Heart left ventricle (tissue), 16 donors: ENCODE data around the gene SLC12A8. TPM values are rescaled to one million over a fixed set of nuclear protein-coding genes. Genes with fewer than 3 reads are reported as not detected.

ENCODE experiments used
- ATAC-seq, 4 donors: fragments of 200-7000 bp; cut with Tn5 transposase; one replicate each; pipeline ENCODE4 v1.9.1; 2020 to 2022; ENCODE audit warnings: moderate library complexity in 4 of 4, mild to moderate bottlenecking in 3 of 4, moderate number of reproducible peaks in 1 of 4
- DNase-seq, 5 donors: peaks; one replicate each; pipeline ENCODE4 v3.0.0-alpha.2; 2020
- H3K27ac ChIP-seq, 12 donors: fragments of 200-600 bp; sonication (generic) in 4 of 12; one replicate each; pipeline versions ENCODE4 v1.5.0 to v1.8.0; 2016 to 2022; ENCODE audit warnings: mild to moderate bottlenecking in 2 of 12
- H3K27me3 ChIP-seq, 9 donors: fragments of 200-600 bp; sonication (generic) in 2 of 9; one replicate each; pipeline versions ENCODE4 v1.5.1 to v1.8.0; 2016 to 2022; ENCODE audit warnings: mild to moderate bottlenecking in 3 of 9
- H3K36me3 ChIP-seq, 9 donors: fragments of 200-600 bp; sonication (generic) in 2 of 9; one replicate each; pipeline versions ENCODE4 v1.5.0 to v1.8.0; 2018 to 2022; ENCODE audit warnings: mild to moderate bottlenecking in 2 of 9
- H3K4me1 ChIP-seq, 12 donors: fragments of 200-600 bp; sonication (generic) in 4 of 12; one replicate each; pipeline versions ENCODE4 v1.5.0 to v1.8.0; 2016 to 2022; ENCODE audit warnings: mild to moderate bottlenecking in 3 of 12
- H3K4me3 ChIP-seq, 12 donors: fragments of 200-600 bp; sonication (generic) in 4 of 12; one replicate each; pipeline versions ENCODE4 v1.5.0 to v1.8.0; 2017 to 2022; ENCODE audit warnings: mild to moderate bottlenecking in 9 of 12, moderate library complexity in 4 of 12
- H3K9me3 ChIP-seq, 12 donors: fragments of 200-600 bp; sonication (generic) in 4 of 12; one replicate each; pipeline versions ENCODE4 v1.5.0 to v1.8.0; 2016 to 2022; ENCODE audit warnings: mild to moderate bottlenecking in 1 of 12
- CTCF ChIP-seq, 12 donors: fragments of 200-600 bp; sonication (generic) in 4 of 12; IDR thresholded peaks; one replicate each; pipeline versions ENCODE4 v1.5.0 to v1.8.0; 2018 to 2022; ENCODE audit warnings: antibody characterized with exemption in 12 of 12, mild to moderate bottlenecking in 5 of 12
- POLR2A ChIP-seq, 2 donors: fragments of 450-650 bp; IDR thresholded peaks; one replicate each; pipeline ENCODE4 v1.6.1; 2017; ENCODE audit warnings: antibody characterized with exemption in 2 of 2, mild to moderate bottlenecking in 2 of 2, moderate library complexity in 2 of 2
- WGBS, 4 donors: extraction: QIAGEN DNeasy Blood & Tissue Kit in 2 of 4; methylation state at CpG; one replicate each; pipeline versions ENCODE4 v1.1.5 to v1.1.7; 2013 to 2018; 5-methylcytosine and 5-hydroxymethylcytosine counted together
- intact Hi-C, 10 donors: fragments of 100-400 bp; cut with DNase I; formaldehyde crosslinking; loops; one replicate each; pipeline versions ENCODE4 v1.11.1 to v1.14.2; 2022
- polyA plus RNA-seq, 2 donors: library from polyadenylated mRNA; stranded (reverse); fragments of 200-250 nt; gene quantifications; one replicate each; pipeline ENCODE4 v1.2.3, GENCODE V29; 2013
- total RNA-seq, 9 donors: library from RNA; depleted of rRNA in 2 of 9; stranded (reverse); fragments of >200 nt in 2 of 9; fragmentation: NEBNext Ultra II Directional in 3 of 9; extraction: Animal tissue kit (Norgen Biotek cat#: 25700) in 3 of 9; gene quantifications; one replicate each; pipeline versions ENCODE4 v1.1.0 to v1.2.4, GENCODE V29; 2016 to 2023
- donor health status: ischemic (EF 13 %, LVEDD 7.1; RV severe dilation, severe dysfunction).
- donor health status: healthy with polysubstance abuse.
- donor health status: DM: no; HTN: yes; CAD: no.
- donor health status: DM: no; HTN: no; CAD: no.
- donor health status: ischemic (EF 25% LVEDD 6.9; RV normal size, moderate dysfunction).
- donor health status: ischemic (EF 25% LVEDD 5.7; RV mildly dilated, moderate dysfunction).
- donor health status: healthy.
- donor health status: DM: yes; HTN: yes; CAD: no.
- donor health status: ischemic (EF 35%, LVEDD 5.7; RV mildly dilated, moderate dysfunction).
- donor health status: nonischemic (EF 11% LVEDD 7.7; RV severe dilation, severe dysfunction).
- donor health status: DM: yes; HTN: yes; CAD: no.
- donor health status: PGD.
- donor health status: ischemic (EF 29% LVEDD 5.4; RV normal size, mild dysfunction).
- donor health status: nonischemic (EF 23%, LVEDD 6.1; RV moderate dilation, normal function).

Gene SLC12A8
- total and polyA plus RNA-seq, 11 donors = 0.09 to 1.9 (median 0.68) TPM; not detected in 3

GRCh38 chr3:125220183-125220582, 7.6 kb upstream of the SLC12A8 start:
- 86 to 91% (median 89%) methylated on average over 10 of the region's 10 CpGs for WGBS, 4 donors
- intact Hi-C loops = no loop called here
- Histone ChIP-seq H3K9me3 (no peaks in the 10 kb centered on the region), H3K36me3 (no peaks in the 10 kb centered on the region), H3K27ac (no peak overlapping the region), H3K27me3 (no peaks in the 10 kb centered on the region), H3K4me1 (no peaks in the 10 kb centered on the region), H3K4me3 (no peak overlapping the region)
- ATAC-seq (no peak), DNase-seq (no peak)
- TF ChIP-seq CTCF (IDR thresholded peaks at IDR 0.05) = no peak
- no peak for TF ChIP-seq POLR2A (IDR thresholded peaks at IDR 0.05)

- WGBS, 4 donors = 82 to 92% (median 84%) methylated on average over 8 of the region's 8 CpGs
- ATAC-seq (peak in 1 of 4 donors; percentile 41), DNase-seq (no peak)
- Histone ChIP-seq H3K4me1 (no peaks in the 10 kb centered on the region), H3K27me3 (peaks cover 0 to 7% (median 0%) of the 10 kb centered on the region in 9 donors), H3K27ac (no peak overlapping the region), H3K36me3 (no peaks in the 10 kb centered on the region), H3K4me3 (no peak overlapping the region), H3K9me3 (no peaks in the 10 kb centered on the region)
- no peak for TF ChIP-seq POLR2A (IDR thresholded peaks at IDR 0.05)
- TF ChIP-seq CTCF (IDR thresholded peaks at IDR 0.05) = no peak
- intact Hi-C loops = no loop called here
Measured at GRCh38 chr3:125219261-125219701, 6.7 kb upstream of the SLC12A8 start.

DNA sequence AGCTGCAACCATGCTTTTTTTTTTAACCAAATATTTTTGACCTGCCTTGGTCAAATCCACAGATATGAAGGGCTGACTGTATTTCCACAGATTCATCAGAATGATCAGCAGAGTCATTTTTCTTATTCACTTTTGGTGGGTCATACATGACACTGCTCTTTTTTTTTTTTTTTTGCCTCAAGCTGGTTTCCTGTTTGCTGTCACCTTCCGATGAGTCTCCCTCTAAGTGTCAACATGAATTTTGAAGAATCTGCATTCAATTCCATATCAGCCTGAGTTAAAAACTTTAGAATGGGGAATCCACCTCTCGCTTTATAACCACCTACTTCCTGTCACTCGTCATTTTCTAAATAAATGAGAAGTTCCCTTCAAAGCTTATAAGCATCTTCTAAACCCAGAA, 2.2 kb upstream of the SLC12A8 start:
- Histone ChIP-seq H3K36me3 (no peaks in the 10 kb centered on the region), H3K4me1 (peaks cover 4 to 16% (median 10%) of the 10 kb centered on the region in 12 donors), H3K27ac (no peak overlapping the region), H3K9me3 (no peaks in the 10 kb centered on the region), H3K27me3 (peaks cover 4 to 42% (median 17%) of the 10 kb centered on the region in 9 donors), H3K4me3 (no peak overlapping the region)
- intact Hi-C loops = no loop called here
- no peak for TF ChIP-seq CTCF (IDR thresholded peaks at IDR 0.05)
- TF ChIP-seq POLR2A (IDR thresholded peaks at IDR 0.05) = no peak
- DNase-seq (no peak), ATAC-seq (no peak)
- WGBS, 4 donors = 55 to 63% (median 58%) methylated on average over 3 of the region's 3 CpGs

- no peaks in the 10 kb centered on the region for H3K36me3 ChIP-seq
- TF ChIP-seq CTCF (IDR thresholded peaks at IDR 0.05) (no peak), POLR2A (IDR thresholded peaks at IDR 0.05) (no peak)
- ATAC-seq (no peak), DNase-seq (no peak)
- H3K9me3 ChIP-seq = no peaks in the 10 kb centered on the region
- H3K27me3 ChIP-seq = peaks cover 4 to 42% (median 17%) of the 10 kb centered on the region in 9 donors
- H3K4me1 ChIP-seq = peaks cover 4 to 16% (median 10%) of the 10 kb centered on the region in 12 donors
- no peak overlapping the region for H3K27ac ChIP-seq
- intact Hi-C loops = no loop called here
- H3K4me3 ChIP-seq = no peak overlapping the region
- 86 to 92% (median 89%) methylated on average over 7 of the region's 7 CpGs for WGBS, 4 donors
Measured at GRCh38 chr3:125213946-125214542, 1.5 kb upstream of the SLC12A8 start.
